ENCODE results near the gene GABRB1. TPM values are rescaled to one million over a fixed set of nuclear protein-coding genes. Genes with fewer than 3 reads are reported as not detected.
A peak's percentile ranks its signal among the peaks of the same experiment; 100 is the strongest.

GABRB1 gene
- total RNA-seq, 1 experiment from 2014 or later, result not detected

DNA sequence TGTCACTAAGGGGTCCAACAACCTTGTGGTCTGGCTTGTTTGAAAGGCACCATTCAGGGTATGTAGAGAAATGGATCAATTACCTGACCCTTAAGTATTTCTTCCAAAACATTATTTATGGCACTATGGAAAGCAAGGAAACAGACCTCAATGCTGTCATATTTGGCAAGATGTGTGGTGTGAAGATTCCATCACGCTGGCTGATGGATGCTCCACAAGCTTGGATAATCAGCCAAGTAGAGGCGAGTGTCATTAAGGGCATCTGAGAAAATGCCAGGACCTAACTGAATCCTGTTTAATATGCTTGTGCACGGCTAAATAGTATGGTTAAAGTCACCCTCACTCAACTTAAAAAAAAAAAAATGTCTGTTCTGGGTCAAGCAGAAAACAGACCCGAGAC lies 311.4 kb downstream of the GABRB1 start:
- Histone ChIP-seq H3K9me3 (ENCODE audit: low read length) (no peaks in the 10 kb centered on the region), H3K9ac (ENCODE audit: low read length) (no peak overlapping the region), H3K79me2 (ENCODE audit: low read length) (no peaks in the 10 kb centered on the region), H4K20me1 (ENCODE audit: low read length) (no peaks in the 10 kb centered on the region), H2AFZ (ENCODE audit: low read length) (no peak overlapping the region), H3K27me3 (ENCODE audit: low read length) (no peaks in the 10 kb centered on the region), H3K4me3 (ENCODE audit: low read length) (no peak overlapping the region), H3K4me1 (ENCODE audit: insufficient read depth, low read length) (no peaks in the 10 kb centered on the region), H3K9me2 (replicated peaks; ENCODE audit: low read length) (no peaks in the 10 kb centered on the region), H3K36me3 (ENCODE audit: low read depth, low read length) (no peaks in the 10 kb centered on the region), H3K4me2 (ENCODE audit: low read length) (no peak overlapping the region), H3F3A (ENCODE audit: low read length, unreplicated experiment) (no peaks in the 10 kb centered on the region), H3K27ac (ENCODE audit: low read length) (no peak overlapping the region)
- no peak for ATAC-seq
- no peak for DNase-seq
- CTCF ChIA-PET, result no interaction called here
- POLR2A ChIA-PET (ENCODE audit: unreplicated experiment), result no interaction called here
- TF ChIP-seq EZH2phosphoT487 (IDR thresholded peaks at IDR 0.05; ENCODE audit: borderline replicate concordance, low read length) (no peak), EZH2 (IDR thresholded peaks at IDR 0.05; ENCODE audit: low read length, unreplicated experiment) (no peak)
- TF ChIP-seq, protein P1, sequence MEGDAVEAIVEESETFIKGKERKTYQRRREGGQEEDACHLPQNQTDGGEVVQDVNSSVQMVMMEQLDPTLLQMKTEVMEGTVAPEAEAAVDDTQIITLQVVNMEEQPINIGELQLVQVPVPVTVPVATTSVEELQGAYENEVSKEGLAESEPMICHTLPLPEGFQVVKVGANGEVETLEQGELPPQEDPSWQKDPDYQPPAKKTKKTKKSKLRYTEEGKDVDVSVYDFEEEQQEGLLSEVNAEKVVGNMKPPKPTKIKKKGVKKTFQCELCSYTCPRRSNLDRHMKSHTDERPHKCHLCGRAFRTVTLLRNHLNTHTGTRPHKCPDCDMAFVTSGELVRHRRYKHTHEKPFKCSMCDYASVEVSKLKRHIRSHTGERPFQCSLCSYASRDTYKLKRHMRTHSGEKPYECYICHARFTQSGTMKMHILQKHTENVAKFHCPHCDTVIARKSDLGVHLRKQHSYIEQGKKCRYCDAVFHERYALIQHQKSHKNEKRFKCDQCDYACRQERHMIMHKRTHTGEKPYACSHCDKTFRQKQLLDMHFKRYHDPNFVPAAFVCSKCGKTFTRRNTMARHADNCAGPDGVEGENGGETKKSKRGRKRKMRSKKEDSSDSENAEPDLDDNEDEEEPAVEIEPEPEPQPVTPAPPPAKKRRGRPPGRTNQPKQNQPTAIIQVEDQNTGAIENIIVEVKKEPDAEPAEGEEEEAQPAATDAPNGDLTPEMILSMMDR (conservative IDR thresholded peaks at IDR 0.05; ENCODE audit: low read depth, low read length), result no peak
- no TSS peak for BruUV-seq (replicated peaks)
- intact Hi-C loops (cut with micrococcal nuclease), result no loop called here

DNA sequence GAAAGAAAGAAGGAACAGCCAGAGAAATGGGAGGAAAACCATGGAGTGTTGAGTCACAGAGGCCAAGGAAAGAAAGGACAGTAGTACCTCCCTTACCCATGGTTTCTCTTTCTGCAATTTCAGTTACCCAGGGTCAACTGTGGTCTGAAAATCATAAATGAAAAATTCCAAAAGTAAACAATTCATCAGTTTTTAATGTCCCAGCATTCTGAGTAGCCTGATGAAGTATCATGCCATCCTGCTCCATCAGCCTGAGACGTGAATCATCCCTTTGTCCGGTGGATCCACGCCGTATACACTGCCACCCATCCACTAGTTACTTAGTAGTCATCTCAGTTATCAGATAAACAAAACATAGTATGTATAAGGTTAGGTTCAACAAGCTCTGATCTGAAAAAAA lies 318.0 kb downstream of the GABRB1 start:
- no peaks in the 10 kb centered on the region for H3K9me3 ChIP-seq (ENCODE audit: low read length)
- H3K9ac ChIP-seq (ENCODE audit: low read length), result no peak overlapping the region
- POLR2A ChIA-PET (ENCODE audit: unreplicated experiment), result no interaction called here
- CTCF ChIA-PET, result no interaction called here
- no peak for ATAC-seq
- H3K4me2 ChIP-seq (ENCODE audit: low read length), result no peak overlapping the region
- H3K4me3 ChIP-seq (ENCODE audit: low read length), result no peak overlapping the region
- H2AFZ ChIP-seq (ENCODE audit: low read length), result no peak overlapping the region
- 0 out of 2 replicates have a peak overlapping the region, but pooled peaks have one; percentile 14 for H3K27ac ChIP-seq (ENCODE audit: low read length)
- H3F3A ChIP-seq (ENCODE audit: low read length, unreplicated experiment), result no peaks in the 10 kb centered on the region
- DNase-seq, result peak; percentile 58
- H3K4me1 ChIP-seq (ENCODE audit: insufficient read depth, low read length), result peaks cover 5% of the 10 kb centered on the region; the same call in 1 of the 2 replicates
- H3K79me2 ChIP-seq (ENCODE audit: low read length), result no peaks in the 10 kb centered on the region
- intact Hi-C loops (cut with micrococcal nuclease), result no loop called here
- TF ChIP-seq, protein P1 (conservative IDR thresholded peaks at IDR 0.05; ENCODE audit: low read depth, low read length), result no peak
- TF ChIP-seq EZH2phosphoT487 (IDR thresholded peaks at IDR 0.05; ENCODE audit: borderline replicate concordance, low read length) (no peak), EZH2 (IDR thresholded peaks at IDR 0.05; ENCODE audit: low read length, unreplicated experiment) (no peak)
- no peaks in the 10 kb centered on the region for H3K9me2 ChIP-seq (replicated peaks; ENCODE audit: low read length)
- H4K20me1 ChIP-seq (ENCODE audit: low read length), result no peaks in the 10 kb centered on the region
- no TSS peak for BruUV-seq (replicated peaks)
- no peaks in the 10 kb centered on the region for H3K27me3 ChIP-seq (ENCODE audit: low read length)
- H3K36me3 ChIP-seq (ENCODE audit: low read depth, low read length), result no peaks in the 10 kb centered on the region

DNA sequence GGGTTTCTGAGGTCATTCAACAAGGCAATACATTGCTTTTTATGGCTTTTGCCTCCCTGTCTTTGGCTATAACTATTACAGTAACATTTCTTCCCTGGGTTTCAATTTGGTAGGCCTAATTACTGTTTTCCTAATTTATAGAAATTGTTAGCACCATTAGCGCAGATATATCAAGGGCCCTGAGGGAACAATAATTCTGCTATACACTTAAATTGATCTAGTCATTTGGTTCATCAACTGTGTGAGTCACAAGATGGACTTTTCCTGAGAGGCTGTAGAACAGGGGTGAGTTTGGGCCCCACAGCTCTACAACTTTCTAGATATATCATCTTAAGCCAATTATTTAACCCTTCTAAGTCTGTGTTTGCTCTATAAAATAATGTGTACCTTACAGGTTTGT lies 324.2 kb downstream of the GABRB1 start:
- DNase-seq (no peak), ATAC-seq (no peak)
- POLR2A ChIA-PET (ENCODE audit: unreplicated experiment), result no interaction called here
- Histone ChIP-seq H3K9ac (ENCODE audit: low read length) (no peak overlapping the region), H3K79me2 (ENCODE audit: low read length) (no peaks in the 10 kb centered on the region), H3K4me2 (ENCODE audit: low read length) (no peak overlapping the region), H3K4me1 (ENCODE audit: insufficient read depth, low read length) (no peaks in the 10 kb centered on the region), H3K27me3 (ENCODE audit: low read length) (no peaks in the 10 kb centered on the region), H3K9me3 (ENCODE audit: low read length) (no peaks in the 10 kb centered on the region), H4K20me1 (ENCODE audit: low read length) (no peaks in the 10 kb centered on the region), H3K9me2 (replicated peaks; ENCODE audit: low read length) (no peaks in the 10 kb centered on the region), H2AFZ (ENCODE audit: low read length) (no peak overlapping the region), H3K36me3 (ENCODE audit: low read depth, low read length) (no peaks in the 10 kb centered on the region), H3F3A (ENCODE audit: low read length, unreplicated experiment) (no peaks in the 10 kb centered on the region), H3K4me3 (ENCODE audit: low read length) (no peak overlapping the region), H3K27ac (ENCODE audit: low read length) (no peak overlapping the region)
- intact Hi-C loops (cut with micrococcal nuclease), result no loop called here
- no TSS peak for BruUV-seq (replicated peaks)
- TF ChIP-seq EZH2 (IDR thresholded peaks at IDR 0.05; ENCODE audit: low read length, unreplicated experiment) (no peak), EZH2phosphoT487 (IDR thresholded peaks at IDR 0.05; ENCODE audit: borderline replicate concordance, low read length) (no peak)
- TF ChIP-seq, protein P1 (conservative IDR thresholded peaks at IDR 0.05; ENCODE audit: low read depth, low read length), result no peak
- CTCF ChIA-PET, result no interaction called here
